Measurements from ENCODE around the gene TDO2. TPM values are rescaled to one million over a fixed set of nuclear protein-coding genes. Genes with fewer than 3 reads are reported as not detected.

The TDO2 gene
- polyA plus RNA-seq, 2 donors, result 0.14 to 0.29 TPM

- Histone ChIP-seq H3K27ac (ENCODE audit: low read depth in 2 of 2, low read length in 1 of 2) (no peak overlapping the region), H3K9me3 (ENCODE audit: control insufficient read depth in 2 of 2, insufficient read depth in 1 of 2, low read depth in 1 of 2, low read length in 1 of 2) (peaks cover 0 to 2% of the 10 kb centered on the region in 2 donors), H3K4me3 (ENCODE audit: low read depth in 1 of 2, low read length in 2 of 2) (no peak overlapping the region), H3K36me3 (ENCODE audit: control insufficient read depth in 2 of 2, insufficient read depth in 2 of 2, low read length in 1 of 2) (no peaks in the 10 kb centered on the region), H3K4me1 (ENCODE audit: control insufficient read depth in 2 of 2, insufficient read depth in 2 of 2, low read length in 1 of 2) (no peaks in the 10 kb centered on the region), H3K27me3 (ENCODE audit: control insufficient read depth in 1 of 2, insufficient read depth in 2 of 2, low read length in 2 of 2) (no peaks in the 10 kb centered on the region)
- 29 to 36% methylated on average over 5 of the region's 5 CpGs for WGBS, 2 donors
Observed at GRCh38 chr4:155960522-155960921, 57.0 kb downstream of the TDO2 start.

- no peaks in the 10 kb centered on the region for H3K27me3 ChIP-seq (ENCODE audit: control insufficient read depth in 1 of 2, insufficient read depth in 2 of 2, low read length in 2 of 2)
- no peaks in the 10 kb centered on the region for H3K36me3 ChIP-seq (ENCODE audit: control insufficient read depth in 2 of 2, insufficient read depth in 2 of 2, low read length in 1 of 2)
- WGBS, 2 donors, result 89 to 93% methylated on average over 4 of the region's 4 CpGs
- no peak overlapping the region for H3K27ac ChIP-seq (ENCODE audit: low read depth in 2 of 2, low read length in 1 of 2)
- H3K4me1 ChIP-seq (ENCODE audit: control insufficient read depth in 2 of 2, insufficient read depth in 2 of 2, low read length in 1 of 2), result no peaks in the 10 kb centered on the region
- no peak overlapping the region for H3K4me3 ChIP-seq (ENCODE audit: low read depth in 1 of 2, low read length in 2 of 2)
- H3K9me3 ChIP-seq (ENCODE audit: control insufficient read depth in 2 of 2, insufficient read depth in 1 of 2, low read depth in 1 of 2, low read length in 1 of 2), result peaks cover 0 to 2% of the 10 kb centered on the region in 2 donors
Observed at GRCh38 chr4:155961575-155961974, 58.1 kb downstream of the TDO2 start.

- Histone ChIP-seq H3K9me3 (ENCODE audit: control insufficient read depth in 2 of 2, insufficient read depth in 1 of 2, low read depth in 1 of 2, low read length in 1 of 2) (peaks cover 0 to 2% of the 10 kb centered on the region in 2 donors), H3K36me3 (ENCODE audit: control insufficient read depth in 2 of 2, insufficient read depth in 2 of 2, low read length in 1 of 2) (no peaks in the 10 kb centered on the region), H3K27me3 (ENCODE audit: control insufficient read depth in 1 of 2, insufficient read depth in 2 of 2, low read length in 2 of 2) (no peaks in the 10 kb centered on the region), H3K4me3 (ENCODE audit: low read depth in 1 of 2, low read length in 2 of 2) (no peak overlapping the region), H3K27ac (ENCODE audit: low read depth in 2 of 2, low read length in 1 of 2) (no peak overlapping the region), H3K4me1 (ENCODE audit: control insufficient read depth in 2 of 2, insufficient read depth in 2 of 2, low read length in 1 of 2) (no peaks in the 10 kb centered on the region)
- 63 to 77% methylated on average over 2 of the region's 2 CpGs for WGBS, 2 donors
Observed at GRCh38 chr4:155962767-155963166, 59.3 kb downstream of the TDO2 start.

- Histone ChIP-seq H3K4me1 (ENCODE audit: control insufficient read depth in 2 of 2, insufficient read depth in 2 of 2, low read length in 1 of 2) (no peaks in the 10 kb centered on the region), H3K4me3 (ENCODE audit: low read depth in 1 of 2, low read length in 2 of 2) (no peak overlapping the region), H3K27ac (ENCODE audit: low read depth in 2 of 2, low read length in 1 of 2) (no peak overlapping the region), H3K36me3 (ENCODE audit: control insufficient read depth in 2 of 2, insufficient read depth in 2 of 2, low read length in 1 of 2) (no peaks in the 10 kb centered on the region), H3K27me3 (ENCODE audit: control insufficient read depth in 1 of 2, insufficient read depth in 2 of 2, low read length in 2 of 2) (no peaks in the 10 kb centered on the region), H3K9me3 (ENCODE audit: control insufficient read depth in 2 of 2, insufficient read depth in 1 of 2, low read depth in 1 of 2, low read length in 1 of 2) (peaks cover 0 to 2% of the 10 kb centered on the region in 2 donors)
- WGBS, 2 donors, result 75 to 78% methylated on average over 8 of the region's 8 CpGs
Observed at GRCh38 chr4:155964016-155964891, 60.8 kb downstream of the TDO2 start.

GRCh38 chr4:155966171-155966570, 62.7 kb downstream of the TDO2 start:
- no peaks in the 10 kb centered on the region for H3K9me3 ChIP-seq (ENCODE audit: control insufficient read depth in 2 of 2, insufficient read depth in 1 of 2, low read depth in 1 of 2, low read length in 1 of 2)
- H3K27me3 ChIP-seq (ENCODE audit: control insufficient read depth in 1 of 2, insufficient read depth in 2 of 2, low read length in 2 of 2), result no peaks in the 10 kb centered on the region
- no peak overlapping the region for H3K4me3 ChIP-seq (ENCODE audit: low read depth in 1 of 2, low read length in 2 of 2)
- no peak overlapping the region for H3K27ac ChIP-seq (ENCODE audit: low read depth in 2 of 2, low read length in 1 of 2)
- H3K36me3 ChIP-seq (ENCODE audit: control insufficient read depth in 2 of 2, insufficient read depth in 2 of 2, low read length in 1 of 2), result no peaks in the 10 kb centered on the region
- 83 to 86% methylated on average over 2 of the region's 2 CpGs for whole genome bisulfite sequencing, 2 donors
- no peaks in the 10 kb centered on the region for H3K4me1 ChIP-seq (ENCODE audit: control insufficient read depth in 2 of 2, insufficient read depth in 2 of 2, low read length in 1 of 2)

GRCh38 chr4:155966731-155967395, 63.4 kb downstream of the TDO2 start:
- H3K27ac ChIP-seq (ENCODE audit: low read depth in 2 of 2, low read length in 1 of 2), result no peak overlapping the region
- 73 to 77% methylated on average over 3 of the region's 3 CpGs for WGBS, 2 donors
- no peak overlapping the region for H3K4me3 ChIP-seq (ENCODE audit: low read depth in 1 of 2, low read length in 2 of 2)
- no peaks in the 10 kb centered on the region for H3K27me3 ChIP-seq (ENCODE audit: control insufficient read depth in 1 of 2, insufficient read depth in 2 of 2, low read length in 2 of 2)
- no peaks in the 10 kb centered on the region for H3K4me1 ChIP-seq (ENCODE audit: control insufficient read depth in 2 of 2, insufficient read depth in 2 of 2, low read length in 1 of 2)
- no peaks in the 10 kb centered on the region for H3K9me3 ChIP-seq (ENCODE audit: control insufficient read depth in 2 of 2, insufficient read depth in 1 of 2, low read depth in 1 of 2, low read length in 1 of 2)
- H3K36me3 ChIP-seq (ENCODE audit: control insufficient read depth in 2 of 2, insufficient read depth in 2 of 2, low read length in 1 of 2), result no peaks in the 10 kb centered on the region

Other genes with a start within 250 kb of the TDO2 start
- under 1 TPM; 0.67 to 0.81 TPM for gene GUCY1A1, start 236.8 kb upstream of the TDO2 start, polyA plus RNA-seq
- gene GUCY1B1, start 144.7 kb upstream of the TDO2 start, polyA plus RNA-seq, result 1 to 10 TPM; 1.7 to 1.8 TPM
- gene ASIC5, start 37.4 kb upstream of the TDO2 start, polyA plus RNA-seq, result not detected
- 1 to 10 TPM in 1 of 2 donors, under 1 TPM in 1; 0.96 to 2.6 TPM for gene CTSO, start 50.2 kb downstream of the TDO2 start, polyA plus RNA-seq

Data from esophagus (tissue), 2 donors.